Right hindlimb (tissue), 1 donor: ENCODE data around the gene PPM1E.
A peak's percentile ranks its signal among the peaks of the same experiment; 100 is the strongest.
"Not testable (repeated sequence)": the region's sequence is repeated elsewhere in the genome, so short reads cannot be mapped to it uniquely, and the experiment has no call there.

Source experiments
- DNase-seq: peaks from one replicate; pipeline ENCODE4 v3.0.0-alpha.2; 2018

Gene PPM1E

GRCh38 chr17:58957725-58958073 is 202.0 kb downstream of the PPM1E start:
- not testable (repeated sequence) for DNase-seq

- DNase-seq: no peak
These were observed 204.4 kb downstream of the PPM1E start for GRCh38 chr17:58960068-58960467.

- DNase-seq: no peak
These were observed 209.6 kb downstream of the PPM1E start for GRCh38 chr17:58965221-58965620.

- no peak for DNase-seq
These were observed 210.6 kb downstream of the PPM1E start for GRCh38 chr17:58966208-58966607.

- DNase-seq: peak; percentile 21
These were observed 212.9 kb downstream of the PPM1E start for GRCh38 chr17:58968426-58969061.

GRCh38 chr17:58969156-58969555 is 213.5 kb downstream of the PPM1E start:
- no peak for DNase-seq

- DNase-seq: no peak
These were observed 214.0 kb downstream of the PPM1E start for GRCh38 chr17:58969612-58970011.

GRCh38 chr17:58970609-58971450 is 215.2 kb downstream of the PPM1E start:
- no peak for DNase-seq

GRCh38 chr17:58974354-58974753 is 218.7 kb downstream of the PPM1E start:
- DNase-seq: no peak

- DNase-seq: no peak
These were observed 220.9 kb downstream of the PPM1E start for GRCh38 chr17:58976541-58976940.

GRCh38 chr17:58980706-58981481 is 225.2 kb downstream of the PPM1E start:
- DNase-seq: no peak

- DNase-seq: no peak
These were observed 227.0 kb downstream of the PPM1E start for GRCh38 chr17:58982626-58983025.

- no peak for DNase-seq
These were observed 229.7 kb downstream of the PPM1E start for GRCh38 chr17:58985367-58985766.

GRCh38 chr17:58985971-58986370 is 230.3 kb downstream of the PPM1E start:
- no peak for DNase-seq

- DNase-seq: no peak
These were observed 234.0 kb downstream of the PPM1E start for GRCh38 chr17:58989629-58990028.

- DNase-seq: no peak
These were observed 236.2 kb downstream of the PPM1E start for GRCh38 chr17:58991718-58992331.

GRCh38 chr17:58993311-58993710 is 237.7 kb downstream of the PPM1E start:
- no peak for DNase-seq

GRCh38 chr17:58995247-58995940 is 239.7 kb downstream of the PPM1E start:
- no peak for DNase-seq

- no peak for DNase-seq
These were observed 241.3 kb downstream of the PPM1E start for GRCh38 chr17:58996968-58997367.

GRCh38 chr17:58997756-58998553 is 242.3 kb downstream of the PPM1E start:
- DNase-seq: no peak

GRCh38 chr17:58998871-58999270 is 243.2 kb downstream of the PPM1E start:
- DNase-seq: no peak

- no peak for DNase-seq
These were observed 243.8 kb downstream of the PPM1E start for GRCh38 chr17:58999500-58999899.
